Measurements from ENCODE around the gene BDH2.

Gene BDH2

DNA sequence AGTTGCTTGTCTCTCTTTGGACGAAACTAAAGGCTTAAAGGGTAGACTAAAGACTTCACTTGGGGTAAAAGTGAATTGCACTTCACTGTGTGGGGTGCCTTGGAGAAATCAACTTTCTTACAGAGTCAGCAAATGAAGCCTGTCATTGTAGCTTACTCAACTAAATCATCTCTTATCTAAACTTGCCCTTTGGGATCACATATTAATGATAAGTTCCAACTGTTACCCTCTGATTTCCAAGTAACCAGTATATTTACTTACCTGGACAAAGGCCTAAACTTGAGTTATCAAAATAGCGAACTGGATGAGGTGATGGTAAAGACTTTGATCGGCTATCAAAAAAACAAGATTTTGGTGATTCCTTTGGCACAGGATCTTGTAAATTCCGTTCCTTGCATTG lies 8.9 kb upstream of the BDH2 start:
- H3K27ac ChIP-seq (ENCODE audit: low read depth, low read length): no peak overlapping the region
- no peaks in the 10 kb centered on the region for H3K4me1 ChIP-seq (ENCODE audit: control insufficient read depth, low read length)
- H3K36me3 ChIP-seq (ENCODE audit: control insufficient read depth, low read length): peaks cover 58% of the 10 kb centered on the region
- H3K79me2 ChIP-seq (ENCODE audit: control insufficient read depth, low read length): no peaks in the 10 kb centered on the region
- no peak overlapping the region for H3K4me2 ChIP-seq (ENCODE audit: low read length)
- H3K27me3 ChIP-seq (ENCODE audit: control insufficient read depth, low read length): no peaks in the 10 kb centered on the region
- no peak overlapping the region for H3K4me3 ChIP-seq (ENCODE audit: low read length)
- TF ChIP-seq EZH2phosphoT487 (IDR thresholded peaks at IDR 0.05; ENCODE audit: borderline replicate concordance, low read length) (no peak), CTCF (IDR thresholded peaks at IDR 0.05; ENCODE audit: low read depth, low read length, poor library complexity, severe bottlenecking) (no peak)
- H3K9me3 ChIP-seq (ENCODE audit: control insufficient read depth, insufficient read depth, low read length): no peaks in the 10 kb centered on the region
- H3K9me2 ChIP-seq (replicated peaks; ENCODE audit: control insufficient read depth, low read length): no peaks in the 10 kb centered on the region
- peaks cover under 1% of the 10 kb centered on the region; the same call in 1 of the 2 replicates for H3F3A ChIP-seq (ENCODE audit: control insufficient read depth, insufficient read depth)
- H4K20me1 ChIP-seq (ENCODE audit: control insufficient read depth, insufficient read depth, low read depth, low read length): no peaks in the 10 kb centered on the region; the same call in 1 of the 2 replicates

DNA sequence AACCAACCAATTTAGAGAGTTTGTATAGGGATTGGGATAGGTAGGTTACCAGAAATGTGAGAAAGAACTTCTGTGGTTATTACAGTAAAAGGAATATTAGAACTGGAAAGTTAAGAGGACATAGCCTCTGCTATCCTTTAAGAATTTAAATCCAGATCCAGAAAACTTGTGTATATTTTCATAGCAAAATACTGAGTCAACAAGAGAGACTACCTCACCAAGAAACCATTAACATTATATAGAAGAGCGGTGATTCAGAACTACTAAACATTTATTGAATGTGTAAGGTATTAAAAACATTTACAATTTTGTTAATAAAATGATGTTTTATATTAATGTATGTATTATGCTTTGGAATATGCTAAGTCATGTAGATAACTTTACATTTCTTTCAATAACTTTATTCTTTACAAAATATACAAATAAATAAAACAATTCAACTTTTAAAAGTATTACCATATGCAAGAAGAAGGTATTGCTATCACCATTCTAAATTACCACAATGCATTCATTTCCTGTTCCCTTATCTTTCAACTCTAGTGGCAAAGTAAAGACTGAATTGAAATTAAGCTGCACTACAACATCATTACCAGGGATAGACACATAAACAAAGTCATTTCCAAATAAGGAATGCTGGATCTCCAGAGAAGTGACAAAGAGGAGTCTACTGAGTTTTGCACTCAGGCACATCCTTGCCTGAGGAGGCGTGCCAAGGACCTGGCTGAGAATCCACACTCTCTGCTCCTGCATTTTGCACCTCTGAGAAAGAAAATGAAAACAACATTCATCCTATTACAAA lies 6.1 kb upstream of the BDH2 start:
- Histone ChIP-seq H3K4me2 (ENCODE audit: low read length) (no peak overlapping the region), H3K36me3 (ENCODE audit: control insufficient read depth, low read length) (peaks cover 48% of the 10 kb centered on the region), H3K79me2 (ENCODE audit: control insufficient read depth, low read length) (no peaks in the 10 kb centered on the region), H3K9me3 (ENCODE audit: control insufficient read depth, insufficient read depth, low read length) (no peaks in the 10 kb centered on the region), H4K20me1 (ENCODE audit: control insufficient read depth, insufficient read depth, low read depth, low read length) (no peaks in the 10 kb centered on the region; the same call in 1 of the 2 replicates), H3K27ac (ENCODE audit: low read depth, low read length) (no peak overlapping the region), H3K27me3 (ENCODE audit: control insufficient read depth, low read length) (no peaks in the 10 kb centered on the region), H3K4me1 (ENCODE audit: control insufficient read depth, low read length) (no peaks in the 10 kb centered on the region), H3F3A (ENCODE audit: control insufficient read depth, insufficient read depth) (peaks cover 6% of the 10 kb centered on the region; the same call in 1 of the 2 replicates), H3K4me3 (ENCODE audit: low read length) (no peak overlapping the region), H3K9me2 (replicated peaks; ENCODE audit: control insufficient read depth, low read length) (no peaks in the 10 kb centered on the region)
- TF ChIP-seq CTCF (IDR thresholded peaks at IDR 0.05; ENCODE audit: low read depth, low read length, poor library complexity, severe bottlenecking) (no peak), EZH2phosphoT487 (IDR thresholded peaks at IDR 0.05; ENCODE audit: borderline replicate concordance, low read length) (no peak)

- Histone ChIP-seq H3K9me3 (ENCODE audit: control insufficient read depth, insufficient read depth, low read length) (no peaks in the 10 kb centered on the region), H3K36me3 (ENCODE audit: control insufficient read depth, low read length) (peaks cover 39% of the 10 kb centered on the region), H3K4me1 (ENCODE audit: control insufficient read depth, low read length) (peaks cover 3% of the 10 kb centered on the region), H3K27me3 (ENCODE audit: control insufficient read depth, low read length) (no peaks in the 10 kb centered on the region), H3K79me2 (ENCODE audit: control insufficient read depth, low read length) (no peaks in the 10 kb centered on the region), H3K4me3 (ENCODE audit: low read length) (no peak overlapping the region), H3K9me2 (replicated peaks; ENCODE audit: control insufficient read depth, low read length) (no peaks in the 10 kb centered on the region), H3K4me2 (ENCODE audit: low read length) (no peak overlapping the region), H4K20me1 (ENCODE audit: control insufficient read depth, insufficient read depth, low read depth, low read length) (no peaks in the 10 kb centered on the region; the same call in 1 of the 2 replicates), H3F3A (ENCODE audit: control insufficient read depth, insufficient read depth) (peaks cover 6% of the 10 kb centered on the region; the same call in 1 of the 2 replicates), H3K27ac (ENCODE audit: low read depth, low read length) (no peak overlapping the region)
- TF ChIP-seq CTCF (IDR thresholded peaks at IDR 0.05; ENCODE audit: low read depth, low read length, poor library complexity, severe bottlenecking) (no peak), EZH2phosphoT487 (IDR thresholded peaks at IDR 0.05; ENCODE audit: borderline replicate concordance, low read length) (no peak)
Observed at GRCh38 chr4:103104886-103105285, 5.3 kb upstream of the BDH2 start.
